ENCODE measurements around the gene TANC2.
"Not testable (repeated sequence)": the region's sequence is repeated elsewhere in the genome, so short reads cannot be mapped to it uniquely, and the experiment has no call there.

TANC2 gene

GRCh38 chr17:62963296-62963695 is 2.7 kb upstream of the TANC2 start:
- DNase-seq (ENCODE audit: low read depth in 2 of 3, low spot score in 1 of 3) = no peak

GRCh38 chr17:62964506-62964905 is 1.5 kb upstream of the TANC2 start:
- no peak for DNase-seq (ENCODE audit: low read depth in 2 of 3, low spot score in 1 of 3)

- DNase-seq (ENCODE audit: low read depth in 2 of 3, low spot score in 1 of 3) = peak; percentile 43 to 52 (median 48)
Measured at GRCh38 chr17:62965174-62965685, 805 bp upstream of the TANC2 start.

GRCh38 chr17:62966426-62967204 is 580 bp downstream of the TANC2 start:
- DNase-seq (ENCODE audit: low read depth in 2 of 3, low spot score in 1 of 3) = no peak

- no peak for DNase-seq (ENCODE audit: low read depth in 2 of 3, low spot score in 1 of 3)
Measured at GRCh38 chr17:62967205-62967529, 1.1 kb downstream of the TANC2 start.

- peak; percentile 7 to 42 (median 20) for DNase-seq (ENCODE audit: low read depth in 2 of 3, low spot score in 1 of 3)
Measured at GRCh38 chr17:62968445-62968923, 2.4 kb downstream of the TANC2 start.

- DNase-seq (ENCODE audit: low read depth in 2 of 3, low spot score in 1 of 3) = no peak
Measured at GRCh38 chr17:62970610-62971009, 4.6 kb downstream of the TANC2 start.

- no peak for DNase-seq (ENCODE audit: low read depth in 2 of 3, low spot score in 1 of 3)
Measured at GRCh38 chr17:62971853-62972252, 5.8 kb downstream of the TANC2 start.

GRCh38 chr17:62974788-62975187 is 8.8 kb downstream of the TANC2 start:
- no peak for DNase-seq (ENCODE audit: low read depth in 2 of 3, low spot score in 1 of 3)

GRCh38 chr17:62975206-62975605 is 9.2 kb downstream of the TANC2 start:
- DNase-seq (ENCODE audit: low read depth in 2 of 3, low spot score in 1 of 3) = no peak

GRCh38 chr17:62976643-62977231 is 10.7 kb downstream of the TANC2 start:
- not testable (repeated sequence) for DNase-seq (ENCODE audit: low read depth in 2 of 3, low spot score in 1 of 3)

GRCh38 chr17:62980842-62981241 is 14.8 kb downstream of the TANC2 start:
- DNase-seq (ENCODE audit: low read depth in 2 of 3, low spot score in 1 of 3) = no peak

- DNase-seq (ENCODE audit: low read depth in 2 of 3, low spot score in 1 of 3) = no peak
Measured at GRCh38 chr17:62981933-62982332, 15.9 kb downstream of the TANC2 start.

GRCh38 chr17:62984801-62985200 is 18.8 kb downstream of the TANC2 start:
- DNase-seq (ENCODE audit: low read depth in 2 of 3, low spot score in 1 of 3) = no peak

GRCh38 chr17:62986549-62986948 is 20.5 kb downstream of the TANC2 start:
- no peak for DNase-seq (ENCODE audit: low read depth in 2 of 3, low spot score in 1 of 3)

- no peak for DNase-seq (ENCODE audit: low read depth in 2 of 3, low spot score in 1 of 3)
Measured at GRCh38 chr17:62987136-62987535, 21.1 kb downstream of the TANC2 start.

- no peak for DNase-seq (ENCODE audit: low read depth in 2 of 3, low spot score in 1 of 3)
Measured at GRCh38 chr17:62989501-62989900, 23.5 kb downstream of the TANC2 start.

GRCh38 chr17:62994931-62995330 is 28.9 kb downstream of the TANC2 start:
- no peak for DNase-seq (ENCODE audit: low read depth in 2 of 3, low spot score in 1 of 3)

GRCh38 chr17:62995377-62995885 is 29.4 kb downstream of the TANC2 start:
- no peak for DNase-seq (ENCODE audit: low read depth in 2 of 3, low spot score in 1 of 3)

GRCh38 chr17:62996221-62996620 is 30.2 kb downstream of the TANC2 start:
- no peak for DNase-seq (ENCODE audit: low read depth in 2 of 3, low spot score in 1 of 3)

- no peak for DNase-seq (ENCODE audit: low read depth in 2 of 3, low spot score in 1 of 3)
Measured at GRCh38 chr17:62998166-62998565, 32.1 kb downstream of the TANC2 start.

GRCh38 chr17:62998665-62999393 is 32.8 kb downstream of the TANC2 start:
- no peak for DNase-seq (ENCODE audit: low read depth in 2 of 3, low spot score in 1 of 3)
